Measurements from ENCODE around the gene PRDM16. TPM values are rescaled to one million over a fixed set of nuclear protein-coding genes. Genes with fewer than 3 reads are reported as not detected.

PRDM16 gene
- polyA plus RNA-seq, 1 donor from 2014 or later, result not detected

DNA sequence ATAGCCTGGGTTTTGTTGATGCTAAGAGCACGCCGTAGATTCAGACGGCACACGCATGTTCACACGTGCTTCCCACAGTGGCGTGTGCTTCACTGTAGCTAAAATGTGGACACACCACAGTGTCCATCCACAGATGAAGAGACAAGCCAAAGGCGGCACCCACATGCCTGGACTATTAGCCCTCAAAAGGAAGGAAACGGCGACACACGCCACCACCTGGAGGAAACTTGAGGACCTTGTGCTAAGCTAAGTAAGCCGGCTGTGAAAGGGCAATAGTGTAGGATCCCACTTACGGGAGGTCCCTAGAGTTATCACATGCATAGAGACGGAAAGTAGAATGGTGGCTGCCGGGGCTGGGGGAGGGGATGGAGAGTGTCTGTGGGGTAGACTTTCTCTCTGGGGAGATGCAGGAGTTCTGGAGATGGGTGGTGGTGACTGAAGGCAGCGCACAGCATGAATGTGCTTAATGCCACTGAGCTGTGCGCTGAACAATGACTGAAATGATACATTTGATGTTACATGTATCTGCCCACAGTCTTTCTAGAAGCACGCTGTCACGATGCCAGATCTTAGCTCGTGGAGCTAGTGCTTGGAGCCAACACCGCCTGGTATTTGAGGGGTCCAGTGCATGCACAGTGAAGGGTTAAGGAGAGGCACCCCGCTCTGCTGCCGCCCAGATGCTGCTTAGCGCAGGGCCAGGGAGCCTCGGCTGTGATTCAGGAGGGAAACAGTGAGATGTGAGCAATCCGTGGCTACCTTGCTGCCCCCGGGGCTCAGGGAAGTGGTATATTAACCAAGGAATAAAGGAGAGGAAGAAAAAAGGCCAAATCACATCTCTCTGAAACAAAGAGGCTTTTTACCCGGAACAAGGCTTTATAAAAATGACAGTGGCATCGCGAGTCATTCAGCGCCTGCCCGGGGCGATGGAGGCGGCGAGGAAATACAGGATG, 103.7 kb downstream of the PRDM16 start:
- H3K4me1 Mint-ChIP-seq, result peaks cover 0 to 5% (median 0%) of the 10 kb centered on the region in 3 donors
- H3K9me3 Mint-ChIP-seq, result no peaks in the 10 kb centered on the region
- no peaks in the 10 kb centered on the region for H3K36me3 Mint-ChIP-seq
- no peak overlapping the region for H3K4me3 Mint-ChIP-seq
- peak overlapping the region in 1 of 3 donors; percentile 66 for H3K27ac Mint-ChIP-seq
- H3K27me3 Mint-ChIP-seq, result peaks cover 27% of the 10 kb centered on the region

DNA sequence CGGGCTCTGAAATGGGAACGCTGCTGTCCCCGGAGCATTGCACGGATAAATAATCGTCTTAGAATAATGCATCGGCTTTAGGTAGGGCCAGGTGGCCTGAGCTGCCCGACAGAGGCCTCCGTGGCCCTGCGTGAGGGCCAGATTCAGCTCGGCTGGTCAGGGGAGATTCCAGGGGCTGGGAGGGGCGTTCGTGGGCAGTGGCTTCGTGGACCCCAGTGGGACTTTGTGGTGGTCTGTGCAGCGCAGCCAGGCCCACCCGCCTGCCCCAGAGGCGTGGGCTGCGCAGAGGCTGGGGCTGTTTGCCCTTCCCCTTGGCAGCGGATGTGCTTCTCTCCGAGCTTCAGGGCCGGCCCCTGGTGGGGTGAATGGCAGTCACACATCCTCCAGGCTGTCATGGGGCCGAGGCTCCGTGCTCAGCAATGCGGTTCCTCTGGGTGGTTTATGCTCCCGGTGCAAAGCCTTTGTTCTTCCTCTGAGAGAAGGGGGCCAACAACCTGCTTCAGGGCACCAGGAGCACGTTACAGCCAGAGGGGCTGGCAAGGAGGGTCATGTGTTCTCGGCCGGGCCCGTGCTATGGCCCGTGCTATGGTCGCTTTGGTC, 104.5 kb downstream of the PRDM16 start:
- Mint-ChIP-seq H3K4me3 (no peak overlapping the region), H3K9me3 (no peaks in the 10 kb centered on the region), H3K27me3 (peaks cover 27% of the 10 kb centered on the region), H3K36me3 (no peaks in the 10 kb centered on the region), H3K27ac (no peak overlapping the region), H3K4me1 (peaks cover 0 to 5% (median 0%) of the 10 kb centered on the region in 3 donors)

DNA sequence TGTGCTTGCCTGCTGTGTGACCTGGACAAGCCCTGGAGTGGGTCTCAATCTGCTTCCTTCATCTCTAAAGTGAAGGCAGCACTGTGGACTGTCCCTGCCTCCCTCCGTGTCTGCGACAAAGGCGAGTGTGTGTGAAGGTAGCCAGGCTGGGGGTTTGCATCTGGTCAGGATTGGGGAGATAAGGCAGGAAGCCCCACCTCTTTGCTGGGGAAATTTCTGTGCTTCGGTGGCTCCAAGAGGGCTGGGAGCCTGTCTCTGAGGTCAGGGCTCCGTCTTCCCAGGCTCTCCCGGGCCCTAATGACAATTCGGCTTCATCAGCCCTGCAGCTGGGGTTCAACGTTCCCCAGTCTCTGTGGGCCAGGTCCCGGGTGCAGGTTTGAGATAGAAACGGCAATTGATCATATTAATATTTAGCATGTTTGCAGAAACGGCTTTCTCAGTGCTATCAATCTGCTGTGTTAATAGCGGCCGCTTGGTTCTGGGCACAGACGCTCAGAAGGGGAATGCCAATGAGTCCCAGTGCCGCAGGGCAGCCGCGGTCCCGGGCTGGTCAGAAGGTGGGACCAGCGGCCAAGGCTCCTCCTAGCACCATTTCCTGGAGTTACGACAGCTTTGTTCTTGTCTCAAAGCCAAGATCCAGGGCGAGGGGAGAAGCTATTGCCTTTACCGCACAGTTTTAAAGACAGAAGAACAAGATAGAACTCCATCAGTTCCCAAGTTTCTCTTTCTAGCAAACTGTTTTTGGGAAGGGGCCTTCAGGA, 105.7 kb downstream of the PRDM16 start:
- H3K27me3 Mint-ChIP-seq, result peaks cover 26% of the 10 kb centered on the region
- H3K4me3 Mint-ChIP-seq, result no peak overlapping the region
- H3K9me3 Mint-ChIP-seq, result no peaks in the 10 kb centered on the region
- H3K36me3 Mint-ChIP-seq, result no peaks in the 10 kb centered on the region
- peaks cover 0 to 5% (median 0%) of the 10 kb centered on the region in 3 donors for H3K4me1 Mint-ChIP-seq
- peak overlapping the region in 1 of 3 donors; percentile 85 for H3K27ac Mint-ChIP-seq

DNA sequence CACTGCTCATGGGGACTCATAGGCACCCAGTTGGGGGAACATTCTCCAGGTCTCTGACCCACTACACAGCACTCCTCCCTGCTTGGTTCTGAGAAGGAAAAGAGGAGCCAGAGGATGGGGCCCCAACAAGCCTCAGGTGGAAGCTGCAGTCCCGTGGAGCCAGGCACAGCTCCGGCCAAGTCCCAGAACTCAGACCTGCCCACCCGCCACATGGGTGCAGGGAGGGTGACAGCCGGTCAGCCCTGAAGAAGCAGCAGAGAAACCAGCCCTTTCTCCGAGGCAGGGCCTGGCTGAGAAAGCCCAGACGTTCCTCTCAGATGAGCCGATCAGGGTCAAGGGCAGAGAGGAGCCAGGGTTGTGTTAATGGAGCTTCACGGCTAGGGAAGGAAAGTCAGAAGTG, 106.5 kb downstream of the PRDM16 start:
- no peak overlapping the region for H3K27ac Mint-ChIP-seq
- H3K9me3 Mint-ChIP-seq, result no peaks in the 10 kb centered on the region
- H3K36me3 Mint-ChIP-seq, result no peaks in the 10 kb centered on the region
- H3K27me3 Mint-ChIP-seq, result peaks cover 26% of the 10 kb centered on the region
- peaks cover 0 to 5% (median 0%) of the 10 kb centered on the region in 3 donors for H3K4me1 Mint-ChIP-seq
- no peak overlapping the region for H3K4me3 Mint-ChIP-seq

- Mint-ChIP-seq H3K27ac (no peak overlapping the region), H3K4me1 (peaks cover 0 to 2% (median 0%) of the 10 kb centered on the region in 3 donors), H3K4me3 (no peak overlapping the region), H3K36me3 (no peaks in the 10 kb centered on the region), H3K27me3 (peaks cover 22% of the 10 kb centered on the region), H3K9me3 (no peaks in the 10 kb centered on the region)
Measured at GRCh38 chr1:3176028-3176427, 107.0 kb downstream of the PRDM16 start.

DNA sequence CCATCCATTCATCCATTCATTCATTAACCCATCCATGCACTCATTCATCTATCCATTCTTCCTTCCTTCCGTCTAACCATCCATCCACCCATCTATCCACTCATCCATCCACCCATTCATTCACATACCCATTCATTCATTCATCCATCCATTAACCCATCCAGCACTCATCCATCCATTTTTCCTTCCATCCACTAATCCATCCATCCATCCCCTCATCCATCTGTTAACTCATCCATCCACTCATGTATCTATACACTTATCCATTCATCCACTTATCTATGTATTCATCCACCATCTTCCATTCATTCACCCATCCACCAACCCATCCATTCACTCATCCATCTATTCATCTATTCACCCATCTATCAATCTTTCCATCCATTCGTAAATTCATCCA, 107.8 kb downstream of the PRDM16 start:
- H3K9me3 Mint-ChIP-seq, result no peaks in the 10 kb centered on the region
- H3K36me3 Mint-ChIP-seq, result no peaks in the 10 kb centered on the region
- no peak overlapping the region for H3K4me3 Mint-ChIP-seq
- no peaks in the 10 kb centered on the region for H3K4me1 Mint-ChIP-seq
- H3K27ac Mint-ChIP-seq, result no peak overlapping the region
- peaks cover 16% of the 10 kb centered on the region for H3K27me3 Mint-ChIP-seq

- Mint-ChIP-seq H3K9me3 (no peaks in the 10 kb centered on the region), H3K27me3 (peaks cover 5% of the 10 kb centered on the region), H3K36me3 (no peaks in the 10 kb centered on the region), H3K4me3 (no peak overlapping the region), H3K27ac (no peak overlapping the region), H3K4me1 (no peaks in the 10 kb centered on the region)
Measured at GRCh38 chr1:3178279-3178678, 109.3 kb downstream of the PRDM16 start.

- Mint-ChIP-seq H3K27ac (no peak overlapping the region), H3K4me3 (no peak overlapping the region), H3K9me3 (no peaks in the 10 kb centered on the region), H3K27me3 (peaks cover 3% of the 10 kb centered on the region), H3K4me1 (no peaks in the 10 kb centered on the region), H3K36me3 (no peaks in the 10 kb centered on the region)
Measured at GRCh38 chr1:3179471-3179870, 110.5 kb downstream of the PRDM16 start.

GRCh38 chr1:3180915-3181314, 111.9 kb downstream of the PRDM16 start:
- H3K36me3 Mint-ChIP-seq, result no peaks in the 10 kb centered on the region
- H3K27me3 Mint-ChIP-seq, result peaks cover 7% of the 10 kb centered on the region
- H3K9me3 Mint-ChIP-seq, result no peaks in the 10 kb centered on the region
- no peaks in the 10 kb centered on the region for H3K4me1 Mint-ChIP-seq
- no peak overlapping the region for H3K4me3 Mint-ChIP-seq
- H3K27ac Mint-ChIP-seq, result no peak overlapping the region

DNA sequence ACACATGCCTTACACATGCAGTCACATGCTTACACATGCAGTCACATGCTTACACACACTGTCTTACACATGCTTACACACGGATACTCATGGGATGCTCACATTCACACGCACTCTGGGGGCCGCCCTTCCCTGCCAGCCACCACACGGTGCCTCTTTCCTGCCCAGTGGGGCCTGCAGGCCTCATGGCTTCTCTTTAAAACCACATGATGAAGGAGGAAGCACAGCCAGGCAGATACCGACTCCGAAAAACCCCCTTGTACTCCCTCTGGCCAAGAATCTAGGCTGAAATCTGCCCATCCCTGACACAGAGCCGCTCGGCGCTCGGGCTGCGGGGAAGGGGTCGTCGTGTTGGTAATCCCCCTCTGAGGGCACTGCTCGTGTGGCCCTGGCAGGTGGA, 113.0 kb downstream of the PRDM16 start:
- Mint-ChIP-seq H3K9me3 (no peaks in the 10 kb centered on the region), H3K4me3 (no peak overlapping the region), H3K4me1 (no peaks in the 10 kb centered on the region), H3K27me3 (peaks cover 12% of the 10 kb centered on the region), H3K36me3 (no peaks in the 10 kb centered on the region), H3K27ac (no peak overlapping the region)

DNA sequence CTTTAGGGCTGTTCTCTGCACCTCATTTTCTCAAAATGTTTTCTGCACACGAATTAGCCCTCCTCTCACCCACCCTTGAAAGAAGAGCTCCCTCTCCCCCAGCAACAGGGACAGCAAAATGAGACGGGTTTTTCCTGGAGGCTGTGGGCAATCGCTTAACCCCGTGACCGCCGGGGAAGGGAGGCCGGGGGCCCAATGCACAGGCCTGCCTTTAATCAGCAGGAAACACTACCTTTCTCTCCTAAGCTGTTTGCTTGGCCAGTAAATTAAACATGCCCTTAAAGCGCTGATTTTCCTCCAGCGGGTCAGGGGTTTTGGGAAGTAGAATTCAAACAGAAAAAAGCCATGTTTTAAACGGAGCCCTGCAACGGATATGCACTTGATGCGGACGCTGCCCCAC, 114.4 kb downstream of the PRDM16 start:
- H3K9me3 Mint-ChIP-seq, result no peaks in the 10 kb centered on the region
- H3K4me1 Mint-ChIP-seq, result no peaks in the 10 kb centered on the region
- peaks cover 14% of the 10 kb centered on the region for H3K27me3 Mint-ChIP-seq
- no peaks in the 10 kb centered on the region for H3K36me3 Mint-ChIP-seq
- H3K27ac Mint-ChIP-seq, result no peak overlapping the region
- no peak overlapping the region for H3K4me3 Mint-ChIP-seq

DNA sequence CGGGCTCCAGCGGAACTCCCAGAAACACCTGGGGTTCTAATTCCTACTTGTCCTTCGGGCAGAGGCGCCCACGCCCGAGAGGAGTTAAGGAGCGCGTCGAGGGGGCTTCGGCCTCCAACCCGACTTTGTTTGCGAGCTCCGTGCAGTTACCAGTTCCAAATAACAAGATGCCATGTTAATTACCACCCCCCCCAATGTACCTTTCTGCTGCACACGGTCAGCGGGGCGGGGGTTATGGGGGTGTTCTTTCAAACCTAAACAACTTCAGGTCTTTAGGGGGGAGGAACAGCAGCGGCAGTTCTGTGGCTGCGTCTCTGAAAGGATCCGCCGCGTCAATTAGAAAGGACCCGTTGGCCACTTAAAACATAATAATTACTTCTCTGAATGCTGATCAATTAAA, 114.8 kb downstream of the PRDM16 start:
- no peaks in the 10 kb centered on the region for H3K36me3 Mint-ChIP-seq
- H3K4me3 Mint-ChIP-seq, result no peak overlapping the region
- H3K9me3 Mint-ChIP-seq, result no peaks in the 10 kb centered on the region
- no peaks in the 10 kb centered on the region for H3K4me1 Mint-ChIP-seq
- peak overlapping the region in 1 of 3 donors; percentile 57 for H3K27ac Mint-ChIP-seq
- H3K27me3 Mint-ChIP-seq, result peaks cover 16% of the 10 kb centered on the region

- H3K4me1 Mint-ChIP-seq, result no peaks in the 10 kb centered on the region
- peaks cover 19% of the 10 kb centered on the region for H3K27me3 Mint-ChIP-seq
Measured at GRCh38 chr1:3184666-3185065, 115.7 kb downstream of the PRDM16 start.

DNA sequence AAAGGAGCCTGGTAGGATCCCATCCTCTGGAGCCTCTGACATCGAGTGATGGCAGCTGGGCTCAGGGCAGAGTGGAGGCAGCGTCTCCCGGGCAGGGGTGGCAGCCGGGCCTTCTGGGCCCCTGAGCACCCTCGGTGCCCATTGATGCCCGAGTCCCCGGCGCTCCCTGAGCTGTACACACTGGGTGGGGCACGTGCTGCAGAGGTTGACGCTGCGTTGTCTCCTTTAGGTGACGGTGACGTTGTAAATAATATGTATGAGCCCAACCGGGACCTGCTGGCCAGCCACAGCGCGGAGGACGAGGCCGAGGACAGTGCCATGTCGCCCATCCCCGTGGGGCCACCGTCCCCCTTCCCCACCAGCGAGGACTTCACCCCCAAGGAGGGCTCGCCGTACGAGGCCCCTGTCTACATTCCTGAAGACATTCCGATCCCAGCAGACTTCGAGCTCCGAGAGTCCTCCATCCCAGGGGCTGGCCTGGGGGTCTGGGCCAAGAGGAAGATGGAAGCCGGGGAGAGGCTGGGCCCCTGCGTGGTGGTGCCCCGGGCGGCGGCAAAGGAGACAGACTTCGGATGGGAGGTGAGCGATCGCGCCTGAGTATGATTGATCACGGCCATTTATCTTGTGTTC, 117.0 kb downstream of the PRDM16 start:
- Mint-ChIP-seq H3K4me1 (no peaks in the 10 kb centered on the region), H3K27me3 (peaks cover 19% of the 10 kb centered on the region), H3K4me3 (no peak overlapping the region), H3K27ac (no peak overlapping the region), H3K9me3 (no peaks in the 10 kb centered on the region), H3K36me3 (no peaks in the 10 kb centered on the region)

More at GRCh38 chr1:3184666-3185065, 115.7 kb downstream of the PRDM16 start:
- H3K27ac Mint-ChIP-seq, result no peak overlapping the region
- no peaks in the 10 kb centered on the region for H3K36me3 Mint-ChIP-seq
- H3K4me3 Mint-ChIP-seq, result no peak overlapping the region
- no peaks in the 10 kb centered on the region for H3K9me3 Mint-ChIP-seq

- Mint-ChIP-seq H3K4me3 (no peak overlapping the region), H3K4me1 (no peaks in the 10 kb centered on the region), H3K36me3 (no peaks in the 10 kb centered on the region), H3K9me3 (no peaks in the 10 kb centered on the region), H3K27ac (no peak overlapping the region), H3K27me3 (peaks cover 22% of the 10 kb centered on the region)
Measured at GRCh38 chr1:3186526-3186921, 117.5 kb downstream of the PRDM16 start.

Measured in IgD-negative memory B cell (primary cell).